SH-SY5Y (cell line): Measurements from ENCODE around the gene DARS1.

ENCODE experiments used
- GATA2 ChIP-seq: IDR thresholded peaks from 2 replicates; pipeline ENCODE4 v1.6.1; 2011; ENCODE audit warnings: mild to moderate bottlenecking, low read depth, low read length
- GATA3 ChIP-seq: IDR thresholded peaks from 2 replicates; pipeline ENCODE4 v1.6.1; 2011; ENCODE audit warnings: low read depth, mild to moderate bottlenecking, low read length, moderate library complexity

DNA sequence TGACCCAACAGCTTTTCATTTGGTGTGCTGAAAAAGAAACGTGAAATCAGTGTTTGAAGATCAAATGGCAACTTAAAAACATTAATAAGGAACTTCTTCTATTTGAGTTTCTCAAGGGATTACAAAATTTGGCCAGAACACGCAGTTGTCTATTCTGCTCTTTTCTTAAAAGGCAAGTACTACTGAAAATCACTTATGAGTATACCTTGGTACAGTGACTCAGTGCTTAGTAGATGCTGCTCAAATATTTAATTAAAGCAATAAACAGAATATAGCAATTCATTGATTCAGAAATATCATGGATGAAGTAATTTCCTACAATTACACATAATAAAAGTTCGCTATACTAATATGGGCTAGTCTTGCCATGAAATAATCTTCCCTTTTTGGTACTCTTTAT lies 70.9 kb downstream of the DARS1 start:
- TF ChIP-seq GATA2 (no peak), GATA3 (no peak)
